GM23338 (cell line): ENCODE data around the gene BICC1. TPM values are rescaled to one million over a fixed set of nuclear protein-coding genes. Genes with fewer than 3 reads are reported as not detected.

ENCODE experiments used
- CREB1 ChIP-seq: fragments of 250-450 bp; sonication (Bioruptor Pico); IDR thresholded peaks from 2 replicates; pipeline ENCODE4 v1.5.0; 2020; ENCODE audit warnings: low read depth, mild to moderate bottlenecking, moderate library complexity
- EZH2phosphoT487 ChIP-seq: fragments of 200-600 bp; sonication (generic); IDR thresholded peaks from one replicate; pipeline ENCODE4 v1.8.1; 2018; ENCODE audit warnings: antibody characterized with exemption; ENCODE audit not compliant: unreplicated experiment
- JUNB ChIP-seq: IDR thresholded peaks from one replicate; pipeline ENCODE4 v1.6.1; 2016; ENCODE audit warnings: antibody characterized with exemption; ENCODE audit not compliant: unreplicated experiment
- POLR2AphosphoS5 ChIP-seq: IDR thresholded peaks from 2 replicates; pipeline ENCODE4 v1.6.1; 2016; ENCODE audit warnings: antibody characterized with exemption, low read depth
- STAT1 ChIP-seq: IDR thresholded peaks from one replicate; pipeline ENCODE4 v1.6.1; 2016; ENCODE audit warnings: antibody characterized with exemption; ENCODE audit not compliant: unreplicated experiment
- ZNF331 ChIP-seq: fragments of 250-450 bp; sonication (Bioruptor Pico); IDR thresholded peaks from 2 replicates; pipeline ENCODE4 v1.5.0; 2020; ENCODE audit warnings: low read depth, mild to moderate bottlenecking, moderate library complexity
- polyA plus RNA-seq: library from polyadenylated mRNA; unstranded; fragments of >200 nt; fragmentation: Nextera tagmentation; extraction: Ambion mirVana; gene quantifications from 2 replicates; pipeline ENCODE4 v1.2.1, GENCODE V29; 2016
- total RNA-seq: library from RNA; depleted of rRNA; stranded (reverse); fragments of >200 nt; shearing (Covaris generic); gene quantifications from 2 replicates; pipeline ENCODE4 v1.2.3, GENCODE V29; 2014
- TF ChIP-seq, protein P1 (sequence below): fragments of 250-450 bp; sonication (Bioruptor Pico); IDR thresholded peaks from 2 replicates; pipeline ENCODE4 v1.5.0; 2020; ENCODE audit warnings: mild to moderate bottlenecking, moderate library complexity
- TF ChIP-seq, protein P2 (sequence below): IDR thresholded peaks from one replicate; pipeline ENCODE4 v1.6.1; 2018; ENCODE audit warnings: antibody characterized with exemption; ENCODE audit not compliant: unreplicated experiment

The BICC1 gene
- total and polyA plus RNA-seq, 2 experiments from 2014 or later: 1.3 to 2.2 TPM

DNA sequence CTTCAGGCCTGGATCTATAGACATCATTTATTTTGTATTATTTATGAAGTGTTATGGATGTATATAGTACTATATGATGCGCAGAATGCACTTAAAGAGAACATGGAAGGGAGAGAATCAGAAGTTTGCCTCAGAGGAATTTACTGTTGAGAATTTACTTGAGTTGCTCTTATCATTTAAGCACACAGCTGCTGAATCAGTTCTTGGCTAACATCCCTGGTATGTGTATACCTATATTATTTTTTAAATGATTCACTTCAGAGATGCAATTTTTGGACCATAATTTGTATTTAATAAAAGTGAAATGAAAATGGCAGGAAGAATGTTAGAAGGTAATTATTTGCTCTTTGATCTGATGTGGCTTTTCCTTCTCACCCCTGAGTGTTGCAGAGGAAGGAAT, 191.6 kb downstream of the BICC1 start (continued):
- TF ChIP-seq, protein P1, sequence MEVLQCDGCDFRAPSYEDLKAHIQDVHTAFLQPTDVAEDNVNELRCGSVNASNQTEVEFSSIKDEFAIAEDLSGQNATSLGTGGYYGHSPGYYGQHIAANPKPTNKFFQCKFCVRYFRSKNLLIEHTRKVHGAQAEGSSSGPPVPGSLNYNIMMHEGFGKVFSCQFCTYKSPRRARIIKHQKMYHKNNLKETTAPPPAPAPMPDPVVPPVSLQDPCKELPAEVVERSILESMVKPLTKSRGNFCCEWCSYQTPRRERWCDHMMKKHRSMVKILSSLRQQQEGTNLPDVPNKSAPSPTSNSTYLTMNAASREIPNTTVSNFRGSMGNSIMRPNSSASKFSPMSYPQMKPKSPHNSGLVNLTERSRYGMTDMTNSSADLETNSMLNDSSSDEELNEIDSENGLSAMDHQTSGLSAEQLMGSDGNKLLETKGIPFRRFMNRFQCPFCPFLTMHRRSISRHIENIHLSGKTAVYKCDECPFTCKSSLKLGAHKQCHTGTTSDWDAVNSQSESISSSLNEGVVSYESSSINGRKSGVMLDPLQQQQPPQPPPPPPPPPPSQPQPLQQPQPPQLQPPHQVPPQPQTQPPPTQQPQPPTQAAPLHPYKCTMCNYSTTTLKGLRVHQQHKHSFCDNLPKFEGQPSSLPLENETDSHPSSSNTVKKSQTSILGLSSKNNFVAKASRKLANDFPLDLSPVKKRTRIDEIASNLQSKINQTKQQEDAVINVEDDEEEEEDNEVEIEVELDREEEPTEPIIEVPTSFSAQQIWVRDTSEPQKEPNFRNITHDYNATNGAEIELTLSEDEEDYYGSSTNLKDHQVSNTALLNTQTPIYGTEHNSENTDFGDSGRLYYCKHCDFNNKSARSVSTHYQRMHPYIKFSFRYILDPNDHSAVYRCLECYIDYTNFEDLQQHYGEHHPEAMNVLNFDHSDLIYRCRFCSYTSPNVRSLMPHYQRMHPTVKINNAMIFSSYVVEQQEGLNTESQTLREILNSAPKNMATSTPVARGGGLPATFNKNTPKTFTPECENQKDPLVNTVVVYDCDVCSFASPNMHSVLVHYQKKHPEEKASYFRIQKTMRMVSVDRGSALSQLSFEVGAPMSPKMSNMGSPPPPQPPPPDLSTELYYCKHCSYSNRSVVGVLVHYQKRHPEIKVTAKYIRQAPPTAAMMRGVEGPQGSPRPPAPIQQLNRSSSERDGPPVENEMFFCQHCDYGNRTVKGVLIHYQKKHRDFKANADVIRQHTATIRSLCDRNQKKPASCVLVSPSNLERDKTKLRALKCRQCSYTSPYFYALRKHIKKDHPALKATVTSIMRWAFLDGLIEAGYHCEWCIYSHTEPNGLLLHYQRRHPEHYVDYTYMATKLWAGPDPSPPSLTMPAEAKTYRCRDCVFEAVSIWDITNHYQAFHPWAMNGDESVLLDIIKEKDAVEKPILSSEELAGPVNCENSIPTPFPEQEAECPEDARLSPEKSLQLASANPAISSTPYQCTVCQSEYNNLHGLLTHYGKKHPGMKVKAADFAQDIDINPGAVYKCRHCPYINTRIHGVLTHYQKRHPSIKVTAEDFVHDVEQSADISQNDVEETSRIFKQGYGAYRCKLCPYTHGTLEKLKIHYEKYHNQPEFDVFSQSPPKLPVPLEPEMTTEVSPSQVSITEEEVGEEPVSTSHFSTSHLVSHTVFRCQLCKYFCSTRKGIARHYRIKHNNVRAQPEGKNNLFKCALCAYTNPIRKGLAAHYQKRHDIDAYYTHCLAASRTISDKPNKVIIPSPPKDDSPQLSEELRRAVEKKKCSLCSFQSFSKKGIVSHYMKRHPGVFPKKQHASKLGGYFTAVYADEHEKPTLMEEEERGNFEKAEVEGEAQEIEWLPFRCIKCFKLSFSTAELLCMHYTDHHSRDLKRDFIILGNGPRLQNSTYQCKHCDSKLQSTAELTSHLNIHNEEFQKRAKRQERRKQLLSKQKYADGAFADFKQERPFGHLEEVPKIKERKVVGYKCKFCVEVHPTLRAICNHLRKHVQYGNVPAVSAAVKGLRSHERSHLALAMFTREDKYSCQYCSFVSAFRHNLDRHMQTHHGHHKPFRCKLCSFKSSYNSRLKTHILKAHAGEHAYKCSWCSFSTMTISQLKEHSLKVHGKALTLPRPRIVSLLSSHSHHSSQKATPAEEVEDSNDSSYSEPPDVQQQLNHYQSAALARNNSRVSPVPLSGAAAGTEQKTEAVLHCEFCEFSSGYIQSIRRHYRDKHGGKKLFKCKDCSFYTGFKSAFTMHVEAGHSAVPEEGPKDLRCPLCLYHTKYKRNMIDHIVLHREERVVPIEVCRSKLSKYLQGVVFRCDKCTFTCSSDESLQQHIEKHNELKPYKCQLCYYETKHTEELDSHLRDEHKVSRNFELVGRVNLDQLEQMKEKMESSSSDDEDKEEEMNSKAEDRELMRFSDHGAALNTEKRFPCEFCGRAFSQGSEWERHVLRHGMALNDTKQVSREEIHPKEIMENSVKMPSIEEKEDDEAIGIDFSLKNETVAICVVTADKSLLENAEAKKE: no peak
- TF ChIP-seq CREB1 (CRISPR knock-in tag) (no peak), ZNF331 (CRISPR knock-in tag) (no peak), POLR2AphosphoS5 (no peak), JUNB (no peak), STAT1 (no peak), EZH2phosphoT487 (no peak)
- TF ChIP-seq, protein P2, sequence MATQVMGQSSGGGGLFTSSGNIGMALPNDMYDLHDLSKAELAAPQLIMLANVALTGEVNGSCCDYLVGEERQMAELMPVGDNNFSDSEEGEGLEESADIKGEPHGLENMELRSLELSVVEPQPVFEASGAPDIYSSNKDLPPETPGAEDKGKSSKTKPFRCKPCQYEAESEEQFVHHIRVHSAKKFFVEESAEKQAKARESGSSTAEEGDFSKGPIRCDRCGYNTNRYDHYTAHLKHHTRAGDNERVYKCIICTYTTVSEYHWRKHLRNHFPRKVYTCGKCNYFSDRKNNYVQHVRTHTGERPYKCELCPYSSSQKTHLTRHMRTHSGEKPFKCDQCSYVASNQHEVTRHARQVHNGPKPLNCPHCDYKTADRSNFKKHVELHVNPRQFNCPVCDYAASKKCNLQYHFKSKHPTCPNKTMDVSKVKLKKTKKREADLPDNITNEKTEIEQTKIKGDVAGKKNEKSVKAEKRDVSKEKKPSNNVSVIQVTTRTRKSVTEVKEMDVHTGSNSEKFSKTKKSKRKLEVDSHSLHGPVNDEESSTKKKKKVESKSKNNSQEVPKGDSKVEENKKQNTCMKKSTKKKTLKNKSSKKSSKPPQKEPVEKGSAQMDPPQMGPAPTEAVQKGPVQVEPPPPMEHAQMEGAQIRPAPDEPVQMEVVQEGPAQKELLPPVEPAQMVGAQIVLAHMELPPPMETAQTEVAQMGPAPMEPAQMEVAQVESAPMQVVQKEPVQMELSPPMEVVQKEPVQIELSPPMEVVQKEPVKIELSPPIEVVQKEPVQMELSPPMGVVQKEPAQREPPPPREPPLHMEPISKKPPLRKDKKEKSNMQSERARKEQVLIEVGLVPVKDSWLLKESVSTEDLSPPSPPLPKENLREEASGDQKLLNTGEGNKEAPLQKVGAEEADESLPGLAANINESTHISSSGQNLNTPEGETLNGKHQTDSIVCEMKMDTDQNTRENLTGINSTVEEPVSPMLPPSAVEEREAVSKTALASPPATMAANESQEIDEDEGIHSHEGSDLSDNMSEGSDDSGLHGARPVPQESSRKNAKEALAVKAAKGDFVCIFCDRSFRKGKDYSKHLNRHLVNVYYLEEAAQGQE: no peak
